ENCODE results near the gene PAEP. TPM values are rescaled to one million over a fixed set of nuclear protein-coding genes. Genes with fewer than 3 reads are reported as not detected.

Gene PAEP
- total RNA-seq, 1 experiment from 2014 or later, result not detected

- H3K4me1 Mint-ChIP-seq (ENCODE audit: low read depth, unreplicated experiment), result no peaks in the 10 kb centered on the region
- POLR2A ChIA-PET, result no interaction called here
- peaks cover 14% of the 10 kb centered on the region for H3K27me3 Mint-ChIP-seq (ENCODE audit: insufficient read depth, unreplicated experiment)
- Histone ChIP-seq H3K36me3 (ENCODE audit: control insufficient read depth, insufficient read depth, low read length) (no peaks in the 10 kb centered on the region), H3K4me1 (no peaks in the 10 kb centered on the region), H3K27me3 (replicated peaks; ENCODE audit: control insufficient read depth, insufficient read depth, low read length) (no peaks in the 10 kb centered on the region), H3K9me3 (no peaks in the 10 kb centered on the region), H3K4me3 (ENCODE audit: low read depth, low read length) (no peak overlapping the region)
- peaks cover 10% of the 10 kb centered on the region for H3K9me3 Mint-ChIP-seq (ENCODE audit: unreplicated experiment)
- no TSS peak for BruUV-seq (replicated peaks)
- DNase-seq, result no peak
- intact Hi-C loops (cut with micrococcal nuclease; ENCODE audit: unreplicated experiment), result no loop called here
- no peak overlapping the region for H3K4me3 Mint-ChIP-seq (ENCODE audit: unreplicated experiment)
- H3K27ac Mint-ChIP-seq (ENCODE audit: unreplicated experiment), result no peak overlapping the region
- H3K36me3 Mint-ChIP-seq (ENCODE audit: insufficient read depth, unreplicated experiment), result no peaks in the 10 kb centered on the region
- CTCF ChIA-PET, result no interaction called here
- TF ChIP-seq CTCF (IDR thresholded peaks at IDR 0.05; ENCODE audit: insufficient read depth in 1 of 2, low read depth in 1 of 2, low read length in 1 of 2, severe bottlenecking in 1 of 2, unreplicated experiment in 1 of 2), result no peak
Observed at GRCh38 chr9:135611875-135612209, 50.3 kb downstream of the PAEP start.

GRCh38 chr9:135612437-135612836 is 50.9 kb downstream of the PAEP start:
- Mint-ChIP-seq H3K4me1 (ENCODE audit: low read depth, unreplicated experiment) (no peaks in the 10 kb centered on the region), H3K36me3 (ENCODE audit: insufficient read depth, unreplicated experiment) (no peaks in the 10 kb centered on the region), H3K4me3 (ENCODE audit: unreplicated experiment) (no peak overlapping the region), H3K27ac (ENCODE audit: unreplicated experiment) (no peak overlapping the region), H3K27me3 (ENCODE audit: insufficient read depth, unreplicated experiment) (peaks cover 14% of the 10 kb centered on the region), H3K9me3 (ENCODE audit: unreplicated experiment) (peaks cover 10% of the 10 kb centered on the region)
- Histone ChIP-seq H3K9me3 (no peaks in the 10 kb centered on the region), H3K4me3 (ENCODE audit: low read depth, low read length) (no peak overlapping the region), H3K4me1 (no peaks in the 10 kb centered on the region), H3K27me3 (replicated peaks; ENCODE audit: control insufficient read depth, insufficient read depth, low read length) (no peaks in the 10 kb centered on the region), H3K36me3 (ENCODE audit: control insufficient read depth, insufficient read depth, low read length) (no peaks in the 10 kb centered on the region)
- TF ChIP-seq CTCF (IDR thresholded peaks at IDR 0.05; ENCODE audit: insufficient read depth in 1 of 2, low read depth in 1 of 2, low read length in 1 of 2, severe bottlenecking in 1 of 2, unreplicated experiment in 1 of 2), result no peak
- no TSS peak for BruUV-seq (replicated peaks)
- ChIA-PET POLR2A (no interaction called here), CTCF (no interaction called here)
- intact Hi-C loops (cut with micrococcal nuclease; ENCODE audit: unreplicated experiment), result no loop called here
- DNase-seq, result no peak

- CTCF ChIA-PET, result no interaction called here
- H3K4me1 ChIP-seq, result no peaks in the 10 kb centered on the region
- no peaks in the 10 kb centered on the region for H3K4me1 Mint-ChIP-seq (ENCODE audit: low read depth, unreplicated experiment)
- H3K36me3 Mint-ChIP-seq (ENCODE audit: insufficient read depth, unreplicated experiment), result no peaks in the 10 kb centered on the region
- H3K4me3 ChIP-seq (ENCODE audit: low read depth, low read length), result no peak overlapping the region
- H3K9me3 ChIP-seq, result no peaks in the 10 kb centered on the region
- H3K9me3 Mint-ChIP-seq (ENCODE audit: unreplicated experiment), result peaks cover 10% of the 10 kb centered on the region
- H3K27ac Mint-ChIP-seq (ENCODE audit: unreplicated experiment), result no peak overlapping the region
- no peaks in the 10 kb centered on the region for H3K27me3 ChIP-seq (replicated peaks; ENCODE audit: control insufficient read depth, insufficient read depth, low read length)
- BruUV-seq (replicated peaks), result no TSS peak
- no peak overlapping the region for H3K4me3 Mint-ChIP-seq (ENCODE audit: unreplicated experiment)
- DNase-seq, result no peak
- intact Hi-C loops (cut with micrococcal nuclease; ENCODE audit: unreplicated experiment), result no loop called here
- TF ChIP-seq CTCF (IDR thresholded peaks at IDR 0.05; ENCODE audit: insufficient read depth in 1 of 2, low read depth in 1 of 2, low read length in 1 of 2, severe bottlenecking in 1 of 2, unreplicated experiment in 1 of 2), result no peak
- H3K36me3 ChIP-seq (ENCODE audit: control insufficient read depth, insufficient read depth, low read length), result no peaks in the 10 kb centered on the region
- H3K27me3 Mint-ChIP-seq (ENCODE audit: insufficient read depth, unreplicated experiment), result peaks cover 14% of the 10 kb centered on the region
- POLR2A ChIA-PET, result no interaction called here
Observed at GRCh38 chr9:135612981-135613910, 51.7 kb downstream of the PAEP start.

Measured in Caco-2 (cell line).